IMR-90 (cell line): ENCODE data around the gene PRADC1. TPM values are rescaled to one million over a fixed set of nuclear protein-coding genes. Genes with fewer than 3 reads are reported as not detected.

Source experiments
- ATAC-seq: fragments of 200-7000 bp; cut with Tn5 transposase; 2 replicates; pipeline ENCODE4 v1.9.1; 2020; ENCODE audit warnings: low read depth, mild to moderate bottlenecking, moderate library complexity
- BruUV-seq: library from RNA; stranded (reverse); fragments of 400-500 nt; replicated peaks from 2 replicates; lab custom pipeline; 2021; lab: Mats Ljungman, UMichigan
- CTCF ChIA-PET: fragments of 300-600 bp; formaldehyde crosslinking; extraction: SDS; loops from one replicate; lab custom pipeline; 2021; ENCODE audit warnings: antibody characterized with exemption; lab: Yijun Ruan, JAX
- POLR2A ChIA-PET: fragments of 300-600 bp; sonication (Branson Sonifier 250); formaldehyde crosslinking; loops from one replicate; lab custom pipeline; 2022; ENCODE audit warnings: antibody characterized with exemption; ENCODE audit not compliant: unreplicated experiment; lab: Charles Lee
- DNase-seq: peaks from one replicate; pipeline ENCODE4 v3.0.0; 2013
- H2AFZ ChIP-seq: replicated peaks from 2 replicates; pipeline ENCODE3; 2013; ENCODE audit warnings: low read length, mild to moderate bottlenecking; ENCODE audit not compliant: poor library complexity
- H2AK5ac ChIP-seq: 2 replicates; pipeline ENCODE4 v1.6.1; 2013; ENCODE audit warnings: low read depth, low read length, inconsistent platforms
- H2AK9ac ChIP-seq: replicated peaks from 2 replicates; pipeline ENCODE3; 2013; ENCODE audit warnings: mild to moderate bottlenecking, low read depth, low read length, moderate library complexity; ENCODE audit not compliant: poor library complexity
- H2BK120ac ChIP-seq: 2 replicates; pipeline ENCODE4 v1.6.1; 2013; ENCODE audit warnings: low read depth, low read length, inconsistent platforms
- H2BK15ac ChIP-seq: 3 replicates; pipeline ENCODE4 v1.6.1; 2013; ENCODE audit warnings: low read depth, low read length, inconsistent platforms
- H2BK20ac ChIP-seq: 2 replicates; pipeline ENCODE4 v1.6.1; 2013; ENCODE audit warnings: low read depth, mild to moderate bottlenecking, inconsistent platforms, low read length, moderate library complexity
- H2BK5ac ChIP-seq: 2 replicates; pipeline ENCODE4 v1.6.1; 2013; ENCODE audit warnings: mild to moderate bottlenecking, low read depth, low read length, inconsistent platforms; ENCODE audit not compliant: poor library complexity, severe bottlenecking
- H3K14ac ChIP-seq: replicated peaks from 2 replicates; pipeline ENCODE4 v1.6.1; 2013; ENCODE audit warnings: low read depth, low read length, inconsistent platforms
- H3K18ac ChIP-seq: 2 replicates; pipeline ENCODE4 v1.6.1; 2013; ENCODE audit warnings: low read depth, low read length, control low read depth
- H3K23ac ChIP-seq: 2 replicates; pipeline ENCODE4 v1.6.1; 2013; ENCODE audit warnings: low read depth, low read length, inconsistent platforms
- H3K27ac ChIP-seq: 2 replicates; pipeline ENCODE4 v1.5.1; 2013; ENCODE audit warnings: mild to moderate bottlenecking, control low read depth, low read length; ENCODE audit not compliant: insufficient read depth
- H3K27me3 ChIP-seq: 2 replicates; pipeline ENCODE4 v1.6.1; 2013; ENCODE audit warnings: low read length; ENCODE audit not compliant: control insufficient read depth, insufficient read depth
- H3K36me3 ChIP-seq: 2 replicates; pipeline ENCODE4 v1.6.1; 2013; ENCODE audit warnings: low read length, mixed read lengths; ENCODE audit not compliant: control insufficient read depth, insufficient read depth
- H3K4ac ChIP-seq: 2 replicates; pipeline ENCODE4 v1.6.1; 2013; ENCODE audit warnings: low read depth, low read length, inconsistent platforms
- H3K4me1 ChIP-seq: 2 replicates; pipeline ENCODE4 v1.6.1; 2013; ENCODE audit warnings: low read length, mixed read lengths; ENCODE audit not compliant: control insufficient read depth, insufficient read depth
- H3K4me2 ChIP-seq: 2 replicates; pipeline ENCODE4 v1.6.1; 2013; ENCODE audit warnings: low read depth, mild to moderate bottlenecking, control low read depth, low read length, moderate library complexity
- H3K4me3 ChIP-seq: 2 replicates; pipeline ENCODE4 v1.5.1; 2013; ENCODE audit warnings: low read depth, mild to moderate bottlenecking, control low read depth, low read length, moderate library complexity; ENCODE audit not compliant: insufficient read depth
- H3K56ac ChIP-seq: 2 replicates; pipeline ENCODE4 v1.6.1; 2013; ENCODE audit warnings: low read length, inconsistent platforms; ENCODE audit not compliant: insufficient read depth; ENCODE audit errors: extremely low read depth
- H3K79me1 ChIP-seq, 2 experiments: 2 replicates each; pipeline ENCODE4 v1.6.1; 2013; ENCODE audit warnings: low read length in 2 of 2, inconsistent platforms in 1 of 2, low read depth in 1 of 2
- H3K9ac ChIP-seq: 2 replicates; pipeline ENCODE4 v1.6.1; 2013; ENCODE audit warnings: low read depth, low read length, control low read depth
- H3K9me1 ChIP-seq: 2 replicates; pipeline ENCODE4 v1.6.1; 2013; ENCODE audit warnings: low read length, inconsistent platforms; ENCODE audit not compliant: insufficient read depth
- H3K9me3 ChIP-seq: 2 replicates; pipeline ENCODE4 v1.6.1; 2013; ENCODE audit warnings: low read length; ENCODE audit not compliant: control insufficient read depth, insufficient read depth
- H4K20me1 ChIP-seq: 2 replicates; pipeline ENCODE4 v1.6.1; 2013; ENCODE audit warnings: low read length, inconsistent platforms; ENCODE audit not compliant: insufficient read depth
- H4K5ac ChIP-seq: 2 replicates; pipeline ENCODE4 v1.6.1; 2013; ENCODE audit warnings: mild to moderate bottlenecking, low read depth, low read length, control low read depth
- H4K8ac ChIP-seq, 2 experiments: 2 replicates each; pipeline ENCODE4 v1.6.1; 2013; ENCODE audit warnings: low read depth in 2 of 2, low read length in 2 of 2, control low read depth in 1 of 2, inconsistent platforms in 1 of 2
- H4K91ac ChIP-seq: 2 replicates; pipeline ENCODE4 v1.6.1; 2013; ENCODE audit warnings: low read depth, low read length, inconsistent platforms; ENCODE audit not compliant: insufficient read depth
- BHLHE40 ChIP-seq: fragments of 150-350 bp; IDR thresholded peaks from 2 replicates; pipeline ENCODE4 v1.6.1; 2016; ENCODE audit warnings: mild to moderate bottlenecking, low read depth, low read length
- CEBPB ChIP-seq: IDR thresholded peaks from 2 replicates; pipeline ENCODE4 v1.6.1; 2012; ENCODE audit warnings: low read depth, low read length, improper control_type of control experiment
- CTCF ChIP-seq: conservative IDR thresholded peaks from 2 replicates; pipeline ENCODE4 v1.5.1; 2012; ENCODE audit warnings: mild to moderate bottlenecking, low read depth, low read length, improper control_type of control experiment
- MAZ ChIP-seq: IDR thresholded peaks from 2 replicates; pipeline ENCODE4 v1.6.1; 2012; ENCODE audit warnings: low read depth, mild to moderate bottlenecking, low read length, improper control_type of control experiment, moderate library complexity, borderline replicate concordance
- NFE2L2 ChIP-seq: fragments of 150-350 bp; IDR thresholded peaks from 2 replicates; pipeline ENCODE4 v1.6.1; 2016; ENCODE audit warnings: low read depth, mild to moderate bottlenecking, low read length
- POLR2A ChIP-seq: IDR thresholded peaks from 2 replicates; pipeline ENCODE4 v1.6.1; 2012; ENCODE audit warnings: mild to moderate bottlenecking, low read depth, low read length
- RAD21 ChIP-seq: IDR thresholded peaks from 2 replicates; pipeline ENCODE4 v1.6.1; 2012; ENCODE audit warnings: low read length, improper control_type of control experiment
- RCOR1 ChIP-seq: IDR thresholded peaks from 2 replicates; pipeline ENCODE4 v1.6.1; 2012; ENCODE audit warnings: mild to moderate bottlenecking, low read length, improper control_type of control experiment; ENCODE audit not compliant: insufficient replicate concordance
- RFX5 ChIP-seq: IDR thresholded peaks from 2 replicates; pipeline ENCODE4 v1.8.0; 2012; ENCODE audit warnings: low read depth, mild to moderate bottlenecking, low read length, moderate library complexity
- WGBS, 2 experiments: methylation state at CpG; one replicate each; pipeline versions ENCODE4 v1.1.5 to v1.1.7; 2013; ENCODE audit warnings: missing lambda C conversion rate in 2 of 2; ENCODE audit not compliant: insufficient read length in 1 of 2; ENCODE audit errors: extremely low coverage in 2 of 2; 5-methylcytosine and 5-hydroxymethylcytosine counted together
- dilution Hi-C: fragments of 300-500 bp; cut with HindIII; formaldehyde crosslinking; loops from one replicate; pipeline ENCODE4 v1.14.3; 2018; ENCODE audit warnings: low sequenced_read_pairs; ENCODE audit not compliant: unreplicated experiment
- in situ Hi-C: fragments of 300-500 bp; cut with MboI; formaldehyde crosslinking; loops from 3 replicates; pipeline ENCODE4 v1.14.3; 2019; ENCODE audit warnings: low sequenced_read_pairs, inconsistent platforms, mixed read lengths
- intact Hi-C: fragments of 100-400 bp; cut with micrococcal nuclease; formaldehyde crosslinking; loops from 2 replicates; pipeline ENCODE4 v1.10.0; 2022
- polyA plus RNA-seq, 3 experiments: library from polyadenylated mRNA; depleted of rRNA; stranded (reverse); fragments of >200 nt; gene quantifications; 2 replicates each; pipeline ENCODE4 v1.2.3, GENCODE V29; 2012; ENCODE audit warnings: low replicate concordance in 1 of 3
- total RNA-seq: library from RNA; depleted of rRNA; stranded (reverse); fragments of >200 nt; gene quantifications from 2 replicates; pipeline ENCODE4 v1.2.3, GENCODE V29; 2012
- TF ChIP-seq, protein P1 (sequence below): fragments of 150-350 bp; IDR thresholded peaks from 2 replicates; pipeline ENCODE4 v1.6.1; 2017; ENCODE audit warnings: mild to moderate bottlenecking, antibody characterized with exemption, low read length, low read depth

Gene PRADC1
- total and polyA plus RNA-seq, 2 of the 4 experiments (the other 2 are of a cell fraction) = 13.1 to 18.4 TPM

GRCh38 chr2:73255907-73256617, 23.0 kb upstream of the PRADC1 start:
- Histone ChIP-seq H4K20me1 (peaks cover 8% of the 10 kb centered on the region), H4K5ac (no peak overlapping the region), H2AK5ac (no peak overlapping the region), H2BK120ac (no peak overlapping the region), H3K9me3 (no peaks in the 10 kb centered on the region), H3K4me3 (no peak overlapping the region), H2AK9ac (no peak overlapping the region), H3K36me3 (peaks cover 38% of the 10 kb centered on the region), H3K4ac (no peak overlapping the region), H3K4me1 (no peaks in the 10 kb centered on the region), H2AFZ (no peak overlapping the region), H3K4me2 (no peak overlapping the region), H3K9me1 (peaks cover 7% of the 10 kb centered on the region; the same call in 1 of the 2 replicates), H2BK5ac (no peak overlapping the region), H3K18ac (no peak overlapping the region), H3K9ac (no peak overlapping the region), H3K79me1 (no peaks in the 10 kb centered on the region; a peak in 1 of 4 replicates), H3K27ac (no peak overlapping the region), H4K91ac (no peak overlapping the region), H3K23ac (no peak overlapping the region), H3K27me3 (no peaks in the 10 kb centered on the region), H2BK20ac (no peak overlapping the region), H2BK15ac (no peak overlapping the region), H3K56ac (no peak overlapping the region), H4K8ac (no peak overlapping the region), H3K14ac (no peak overlapping the region)
- ChIA-PET CTCF (no interaction called here), POLR2A (no interaction called here)
- DNase-seq (no peak), ATAC-seq (no peak)
- BruUV-seq = no TSS peak
- TF ChIP-seq MAZ = no peak
- no peak for TF ChIP-seq BHLHE40
- no peak for TF ChIP-seq RAD21
- no peak for TF ChIP-seq RFX5
- TF ChIP-seq CEBPB = no peak
- no peak for TF ChIP-seq RCOR1
- TF ChIP-seq, protein P1, sequence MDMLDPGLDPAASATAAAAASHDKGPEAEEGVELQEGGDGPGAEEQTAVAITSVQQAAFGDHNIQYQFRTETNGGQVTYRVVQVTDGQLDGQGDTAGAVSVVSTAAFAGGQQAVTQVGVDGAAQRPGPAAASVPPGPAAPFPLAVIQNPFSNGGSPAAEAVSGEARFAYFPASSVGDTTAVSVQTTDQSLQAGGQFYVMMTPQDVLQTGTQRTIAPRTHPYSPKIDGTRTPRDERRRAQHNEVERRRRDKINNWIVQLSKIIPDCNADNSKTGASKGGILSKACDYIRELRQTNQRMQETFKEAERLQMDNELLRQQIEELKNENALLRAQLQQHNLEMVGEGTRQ = no peak
- no peak for TF ChIP-seq NFE2L2
- no peak for TF ChIP-seq POLR2A
- TF ChIP-seq CTCF = no peak
- in situ Hi-C loops = no loop called here
- 83% methylated on average over 1 of the region's 5 CpGs; no CpG with 5 or more reads in 1 of the 2 experiments for WGBS, 2 experiments
- intact Hi-C loops = no loop called here
- dilution Hi-C loops = no loop called here
